Heart left ventricle (tissue), 13 donors: Measurements from ENCODE around the gene GALNTL6.

ENCODE experiments used
- CTCF ChIP-seq, 12 donors: fragments of 200-600 bp; sonication (generic) in 4 of 12; IDR thresholded peaks; one replicate each; pipeline versions ENCODE4 v1.5.0 to v1.8.0; 2018 to 2022; ENCODE audit warnings: antibody characterized with exemption in 12 of 12, mild to moderate bottlenecking in 5 of 12
- POLR2A ChIP-seq, 2 donors: fragments of 450-650 bp; IDR thresholded peaks; one replicate each; pipeline ENCODE4 v1.6.1; 2017; ENCODE audit warnings: antibody characterized with exemption in 2 of 2, mild to moderate bottlenecking in 2 of 2, moderate library complexity in 2 of 2
- donor health status: ischemic (EF 13 %, LVEDD 7.1; RV severe dilation, severe dysfunction).
- donor health status: DM: no; HTN: yes; CAD: no.
- donor health status: DM: no; HTN: no; CAD: no.
- donor health status: ischemic (EF 25% LVEDD 6.9; RV normal size, moderate dysfunction).
- donor health status: ischemic (EF 25% LVEDD 5.7; RV mildly dilated, moderate dysfunction).
- donor health status: ischemic (EF 35%, LVEDD 5.7; RV mildly dilated, moderate dysfunction).
- donor health status: nonischemic (EF 11% LVEDD 7.7; RV severe dilation, severe dysfunction).
- donor health status: DM: yes; HTN: yes; CAD: no.
- donor health status: PGD.
- donor health status: ischemic (EF 29% LVEDD 5.4; RV normal size, mild dysfunction).
- donor health status: nonischemic (EF 23%, LVEDD 6.1; RV moderate dilation, normal function).

- no peak for TF ChIP-seq CTCF (IDR thresholded peaks at IDR 0.05)
- TF ChIP-seq POLR2A (IDR thresholded peaks at IDR 0.05): no peak
Observed at GRCh38 chr4:171846893-171847292, 33.7 kb downstream of the GALNTL6 start.
